Lung (tissue), 12 donors: Measurements from ENCODE around the gene OPCML. TPM values are rescaled to one million over a fixed set of nuclear protein-coding genes. Genes with fewer than 3 reads are reported as not detected.

ENCODE experiments used
- ATAC-seq: fragments of 200-7000 bp; cut with Tn5 transposase; one replicate; pipeline ENCODE4 v1.9.1; 2020; ENCODE audit warnings: moderate number of reproducible peaks; ENCODE audit not compliant: insufficient read depth, low FRiP score
- DNase-seq, 3 donors: peaks; one replicate each; pipeline ENCODE4 v3.0.0-alpha.2; 2013 to 2017
- H3K27ac ChIP-seq, 2 donors: one replicate each; pipeline ENCODE4 v1.5.1; 2013; ENCODE audit warnings: mild to moderate bottlenecking in 2 of 2, moderate library complexity in 2 of 2, control low read depth in 1 of 2, inconsistent platforms in 1 of 2, low read depth in 1 of 2, low read length in 1 of 2
- H3K27me3 ChIP-seq, 3 donors: one replicate each; pipeline ENCODE4 v1.5.1; 2013; ENCODE audit warnings: low read length in 2 of 3; ENCODE audit not compliant: control insufficient read depth in 3 of 3, insufficient read depth in 3 of 3
- H3K36me3 ChIP-seq, 4 donors: one replicate each; pipeline ENCODE4 v1.5.1; 2013; ENCODE audit warnings: low read length in 4 of 4, mild to moderate bottlenecking in 1 of 4, moderate library complexity in 1 of 4; ENCODE audit not compliant: control insufficient read depth in 4 of 4, insufficient read depth in 4 of 4
- H3K4me1 ChIP-seq, 5 donors: one replicate each; pipeline ENCODE4 v1.5.1; 2013; ENCODE audit warnings: low read length in 5 of 5, mild to moderate bottlenecking in 2 of 5, moderate library complexity in 1 of 5; ENCODE audit not compliant: control insufficient read depth in 5 of 5, insufficient read depth in 5 of 5
- H3K4me3 ChIP-seq: one replicate; pipeline ENCODE4 v1.5.1; 2013; ENCODE audit warnings: mild to moderate bottlenecking, control low read depth, moderate library complexity
- H3K9ac ChIP-seq, 2 donors: one replicate each; pipeline ENCODE4 v1.5.1; 2013; ENCODE audit warnings: low read length in 2 of 2, control low read depth in 1 of 2; ENCODE audit not compliant: insufficient read depth in 1 of 2
- H3K9me3 ChIP-seq, 4 donors: one replicate each; pipeline ENCODE4 v1.5.1; 2013; ENCODE audit warnings: low read length in 3 of 4, mild to moderate bottlenecking in 1 of 4, moderate library complexity in 1 of 4; ENCODE audit not compliant: control insufficient read depth in 4 of 4, insufficient read depth in 3 of 4
- CTCF ChIP-seq: IDR thresholded peaks from 2 replicates; pipeline ENCODE4 v1.5.1; 2012; ENCODE audit warnings: mild to moderate bottlenecking; ENCODE audit errors: control extremely low read depth, extremely low read depth
- WGBS, 2 donors: extraction: QIAGEN DNeasy Blood & Tissue Kit; methylation state at CpG; one replicate each; pipeline ENCODE4 v1.1.7; 2013; 5-methylcytosine and 5-hydroxymethylcytosine counted together
- polyA plus RNA-seq, 2 donors: library from polyadenylated mRNA; stranded (reverse); fragments of 200-250 nt; gene quantifications; one replicate each; pipeline ENCODE4 v1.2.1, GENCODE V29; 2013
- total RNA-seq, 2 donors: library from RNA; depleted of rRNA in 1 of 2; stranded (reverse); fragments of >200 nt in 1 of 2; gene quantifications; one replicate each; pipeline ENCODE4 v1.2.1, GENCODE V29; 2014 to 2021
- donor health status: control.
- donor health status: control.
- donor health status: Bipolar disorder and iron deficiency.
- donor health status: healthy.
- donor health status: DM: yes; HTN: yes; CAD: no.

The OPCML gene
- total and polyA plus RNA-seq, 4 donors, result 0.49 to 0.74 TPM; not detected in 2

GRCh38 chr11:132640952-132641351 is 891.3 kb downstream of the OPCML start:
- 48 to 68% methylated on average over 3 of the region's 3 CpGs for WGBS, 2 donors
- no peak overlapping the region for H3K27ac ChIP-seq
- H3K9ac ChIP-seq, result no peak overlapping the region
- H3K9me3 ChIP-seq, result no peaks in the 10 kb centered on the region
- TF ChIP-seq CTCF, result no peak
- no peak for DNase-seq
- H3K27me3 ChIP-seq, result peaks cover 0 to 2% (median 0%) of the 10 kb centered on the region in 3 donors
- no peak overlapping the region for H3K4me3 ChIP-seq
- H3K36me3 ChIP-seq, result no peaks in the 10 kb centered on the region
- ATAC-seq, result no peak
- no peaks in the 10 kb centered on the region for H3K4me1 ChIP-seq

- H3K9me3 ChIP-seq, result no peaks in the 10 kb centered on the region
- TF ChIP-seq CTCF, result no peak
Measured at GRCh38 chr11:132639986-132640385, 892.3 kb downstream of the OPCML start.

GRCh38 chr11:132639403-132639802 is 892.9 kb downstream of the OPCML start:
- no peak for TF ChIP-seq CTCF
- Histone ChIP-seq H3K27me3 (no peaks in the 10 kb centered on the region), H3K27ac (no peak overlapping the region), H3K4me3 (no peak overlapping the region), H3K9ac (no peak overlapping the region), H3K36me3 (no peaks in the 10 kb centered on the region), H3K9me3 (no peaks in the 10 kb centered on the region), H3K4me1 (no peaks in the 10 kb centered on the region)
- DNase-seq (no peak), ATAC-seq (peak; percentile 19)
- 66% methylated on average over 3 of the region's 3 CpGs for WGBS, 2 donors

More at GRCh38 chr11:132639986-132640385, 892.3 kb downstream of the OPCML start:
- Histone ChIP-seq H3K27ac (no peak overlapping the region), H3K27me3 (no peaks in the 10 kb centered on the region), H3K9ac (no peak overlapping the region), H3K4me3 (no peak overlapping the region), H3K36me3 (no peaks in the 10 kb centered on the region), H3K4me1 (no peaks in the 10 kb centered on the region)
- DNase-seq, result no peak
- no peak for ATAC-seq
- WGBS, 2 donors, result 78 to 88% methylated on average over 6 of the region's 6 CpGs

GRCh38 chr11:132638423-132638822 is 893.9 kb downstream of the OPCML start:
- Histone ChIP-seq H3K36me3 (no peaks in the 10 kb centered on the region), H3K9ac (no peak overlapping the region), H3K27me3 (no peaks in the 10 kb centered on the region), H3K4me3 (no peak overlapping the region), H3K4me1 (peaks cover 0 to 2% (median 0%) of the 10 kb centered on the region in 5 donors), H3K27ac (no peak overlapping the region), H3K9me3 (no peaks in the 10 kb centered on the region)
- 40 to 57% methylated on average over 1 of the region's 1 CpG for WGBS, 2 donors
- DNase-seq (no peak), ATAC-seq (no peak)
- TF ChIP-seq CTCF, result no peak
